ENCODE results near the gene TMEM170B. TPM values are rescaled to one million over a fixed set of nuclear protein-coding genes. Genes with fewer than 3 reads are reported as not detected.
A peak's percentile ranks its signal among the peaks of the same experiment; 100 is the strongest.

TMEM170B gene
- total and polyA plus RNA-seq, 9 of the 15 experiments (the other 6 are each of a cell fraction or from before 2014, with no cell fraction given) = 0.03 to 0.11 (median 0.07) TPM

GRCh38 chr6:11538819-11539468 lies 1.4 kb downstream of the TMEM170B start:
- in situ Hi-C loops (cut with MboI) = no loop called here
- BruUV-seq (replicated peaks) = no TSS peak
- no peak for DNase-seq (ENCODE audit: extremely low read depth in 1 of 4, low spot score in 3 of 4)
- no peaks in the 10 kb centered on the region for H4K20me1 ChIP-seq (replicated peaks; ENCODE audit: control insufficient read depth, insufficient read depth, low read length)
- FAIRE-seq = no peak
- 31% methylated on average over 8 of the region's 8 CpGs for WGBS (ENCODE audit: insufficient coverage, low coverage, missing lambda C conversion rate)
- H3K9me3 ChIP-seq (replicated peaks; ENCODE audit: control insufficient read depth, insufficient read depth, low read depth, low read length) = no peaks in the 10 kb centered on the region
- H3K4me3 ChIP-seq = no peak overlapping the region
- ChIA-PET CTCF (ENCODE audit: low intra/inter-chr PET ratio) (no interaction called here), POLR2A (interaction anchor here (0.9 kb wide), 1 partner anchor 185 kb away, joined by 3 read pairs; no protein-coding TSS in a partner anchor)
- H3K4me1 ChIP-seq (replicated peaks in 1 of 2; ENCODE audit: control insufficient read depth in 2 of 2, insufficient read depth in 2 of 2, low read length in 2 of 2) = peaks cover 0 to 20% of the 10 kb centered on the region in 2 experiments; a peak in 3 of 5 replicates
- no peaks in the 10 kb centered on the region for H3K36me3 ChIP-seq (ENCODE audit: control insufficient read depth, insufficient read depth, low read length)
- no peak for ATAC-seq
- H3K9ac ChIP-seq (ENCODE audit: insufficient read depth in 1 of 2, low read depth in 2 of 2, low read length in 2 of 2) = no peak overlapping the region
- H3K27ac ChIP-seq (ENCODE audit: extremely low read depth, low read depth, low read length) = no peak overlapping the region
- H3K27me3 ChIP-seq (ENCODE audit: control insufficient read depth in 2 of 2, insufficient read depth in 2 of 2, low read length in 2 of 2) = peaks cover 12 to 13% of the 10 kb centered on the region in 2 experiments
- TF ChIP-seq HEY1 (CRISPR knock-in tag; IDR thresholded peaks at IDR 0.05; ENCODE audit: borderline replicate concordance) = no peak
- peak; percentile 94 for TF ChIP-seq CBX8 (IDR thresholded peaks at IDR 0.05; ENCODE audit: borderline replicate concordance, extremely low read depth, low read depth, low read length, poor library complexity, severe bottlenecking)
- no peak for TF ChIP-seq PATZ1 (CRISPR knock-in tag; IDR thresholded peaks at IDR 0.05; ENCODE audit: borderline replicate concordance)
- TF ChIP-seq GABPB1 (CRISPR knock-in tag; IDR thresholded peaks at IDR 0.05) = no peak
- no peak for TF ChIP-seq CBFB (CRISPR knock-in tag; IDR thresholded peaks at IDR 0.05)
- no peak for TF ChIP-seq HOXB6 (CRISPR knock-in tag; IDR thresholded peaks at IDR 0.05; ENCODE audit: borderline replicate concordance)
- no peak for TF ChIP-seq MCM3 (IDR thresholded peaks at IDR 0.05)
- no peak for TF ChIP-seq XRCC4 (IDR thresholded peaks at IDR 0.05; ENCODE audit: extremely low read depth, insufficient read depth, insufficient read length)
- TF ChIP-seq CBX2 (IDR thresholded peaks at IDR 0.05; ENCODE audit: insufficient read depth, low read length, poor library complexity, severe bottlenecking) = peak; percentile 86
- TF ChIP-seq MTA1 (IDR thresholded peaks at IDR 0.05; ENCODE audit: borderline replicate concordance) = no peak
- TF ChIP-seq SMAD2 (IDR thresholded peaks at IDR 0.05; ENCODE audit: low read depth, low read length) = no peak
- TF ChIP-seq BMI1 (IDR thresholded peaks at IDR 0.05; ENCODE audit: low read length) = peak; percentile 28; the same call in 1 of the 2 replicates
- TF ChIP-seq TCF15 (CRISPR knock-in tag; IDR thresholded peaks at IDR 0.05) = no peak
- TF ChIP-seq RBM34 (IDR thresholded peaks at IDR 0.05; ENCODE audit: borderline replicate concordance, insufficient read depth, low read length) = no peak
- peak overlapping the region; percentile 64; the same call in 1 of the 2 replicates for H3K4me2 ChIP-seq (ENCODE audit: insufficient read depth, low read length)
- H3K9me1 ChIP-seq (ENCODE audit: control insufficient read depth, insufficient read depth, low read length) = no peaks in the 10 kb centered on the region
- H2AFZ ChIP-seq (ENCODE audit: low read depth, low read length) = peak overlapping the region; percentile 35; the same call in 1 of the 2 replicates
- H3K79me2 ChIP-seq (ENCODE audit: control insufficient read depth, insufficient read depth, low read length) = no peaks in the 10 kb centered on the region
- intact Hi-C loops (cut with micrococcal nuclease) = no loop called here

Data from K562 (cell line).